SKM-1 (cell line): ENCODE results near the gene CEP128.

ENCODE experiments used
- DNase-seq: peaks from one replicate; lab custom pipeline; 2025; ENCODE audit not compliant: unreplicated experiment; lab: John Stamatoyannopoulos, UW

Gene CEP128

DNA sequence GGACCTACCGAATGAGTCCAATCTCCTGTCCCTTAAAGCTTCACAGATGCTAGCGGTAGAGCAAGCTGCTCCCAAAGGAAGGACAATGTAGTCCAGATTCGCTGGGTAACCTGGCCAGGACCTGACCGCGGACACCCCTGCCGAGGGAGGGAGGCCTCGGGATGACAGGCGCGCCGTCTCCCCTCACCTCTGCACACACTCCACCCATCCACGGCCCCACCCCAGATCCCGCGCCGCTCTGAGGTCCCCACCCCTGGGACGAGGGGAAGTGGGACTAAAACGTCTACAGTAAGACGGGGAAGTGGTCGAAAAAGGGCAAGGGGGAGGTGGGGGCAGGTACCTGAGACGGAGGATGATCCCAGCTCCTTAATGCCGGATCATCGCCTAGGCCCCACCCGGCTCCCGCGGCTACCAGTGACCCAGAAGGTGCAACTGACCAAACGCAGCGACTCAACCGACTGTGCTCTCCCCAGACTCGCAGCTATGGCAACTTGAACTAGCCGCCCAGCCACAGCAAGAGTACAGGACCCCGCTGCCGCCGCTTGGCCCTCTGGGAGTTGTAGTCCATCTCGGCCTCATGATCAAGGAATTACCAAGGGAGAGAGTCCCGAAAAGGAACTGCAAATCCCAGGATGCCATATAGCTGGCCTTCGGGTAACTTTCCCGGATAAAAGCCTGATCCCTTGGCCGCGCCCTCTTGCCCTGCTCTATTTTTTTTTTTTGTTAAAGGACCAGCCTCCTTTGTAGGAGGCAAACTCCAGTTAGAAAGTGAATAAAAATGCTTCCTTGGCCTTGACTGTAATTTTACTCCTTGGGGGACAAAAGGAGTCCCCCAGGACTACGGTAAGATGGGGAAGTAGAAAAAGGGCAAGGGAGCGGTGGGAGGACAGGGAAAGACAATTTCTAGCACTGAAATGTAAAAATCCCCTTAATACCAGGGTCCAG is at the start of gene CEP128:
CEP128 (minus strand) TSS at position 498 of the 945 bp plus-strand sequence.
- peak; percentile 67 for DNase-seq

DNA sequence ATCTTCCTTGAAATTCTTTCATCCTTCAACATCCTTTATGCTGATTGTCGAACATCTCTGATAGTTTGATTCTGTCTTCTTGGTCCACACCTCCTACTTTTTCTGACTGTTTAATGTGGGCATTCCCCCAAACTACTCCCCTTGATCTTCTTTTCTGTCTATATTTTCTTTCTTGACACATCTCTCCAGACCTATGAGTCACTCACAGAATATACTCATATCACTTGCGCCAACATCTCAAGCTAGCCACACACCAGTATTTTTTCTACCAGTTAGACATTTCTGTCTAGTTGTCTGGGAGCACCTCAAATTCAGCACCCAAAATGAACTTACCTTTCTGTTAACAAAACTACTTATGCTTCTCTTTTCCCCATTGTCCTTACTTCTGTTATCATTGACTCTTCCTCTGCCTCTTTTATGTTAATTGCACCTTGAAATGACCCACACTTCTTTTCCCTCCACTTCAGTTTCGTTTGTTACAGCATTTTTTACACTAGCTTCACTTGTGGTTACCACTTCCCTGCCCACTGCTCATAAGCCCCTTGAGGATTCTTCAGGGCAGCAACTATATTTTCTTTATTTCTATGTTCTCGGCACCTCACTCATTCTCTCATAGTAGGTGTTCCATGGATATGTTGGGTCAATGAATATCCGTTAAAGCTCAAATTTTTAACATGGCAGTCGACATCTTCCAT is 47.3 kb upstream of the CEP128 start:
- DNase-seq: no peak

DNA sequence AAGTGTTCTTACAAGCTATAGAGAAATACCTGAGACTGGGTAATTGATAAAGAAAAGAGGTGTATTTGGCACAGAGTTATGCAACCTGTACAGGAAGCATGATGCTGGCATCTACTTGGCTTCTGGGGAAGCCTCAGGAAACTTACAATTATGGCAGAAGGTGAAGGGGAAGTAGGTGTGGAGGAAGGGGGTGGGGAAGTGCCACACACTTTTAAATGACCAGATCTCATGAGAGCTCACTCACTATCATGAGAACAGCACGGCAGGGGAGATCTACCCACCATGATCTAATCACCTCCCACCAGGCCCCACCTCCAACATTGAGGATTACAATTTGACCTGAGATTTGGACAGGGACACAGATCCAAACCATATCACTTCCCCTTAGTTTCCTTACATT is 46.7 kb upstream of the CEP128 start:
- no peak for DNase-seq

DNA sequence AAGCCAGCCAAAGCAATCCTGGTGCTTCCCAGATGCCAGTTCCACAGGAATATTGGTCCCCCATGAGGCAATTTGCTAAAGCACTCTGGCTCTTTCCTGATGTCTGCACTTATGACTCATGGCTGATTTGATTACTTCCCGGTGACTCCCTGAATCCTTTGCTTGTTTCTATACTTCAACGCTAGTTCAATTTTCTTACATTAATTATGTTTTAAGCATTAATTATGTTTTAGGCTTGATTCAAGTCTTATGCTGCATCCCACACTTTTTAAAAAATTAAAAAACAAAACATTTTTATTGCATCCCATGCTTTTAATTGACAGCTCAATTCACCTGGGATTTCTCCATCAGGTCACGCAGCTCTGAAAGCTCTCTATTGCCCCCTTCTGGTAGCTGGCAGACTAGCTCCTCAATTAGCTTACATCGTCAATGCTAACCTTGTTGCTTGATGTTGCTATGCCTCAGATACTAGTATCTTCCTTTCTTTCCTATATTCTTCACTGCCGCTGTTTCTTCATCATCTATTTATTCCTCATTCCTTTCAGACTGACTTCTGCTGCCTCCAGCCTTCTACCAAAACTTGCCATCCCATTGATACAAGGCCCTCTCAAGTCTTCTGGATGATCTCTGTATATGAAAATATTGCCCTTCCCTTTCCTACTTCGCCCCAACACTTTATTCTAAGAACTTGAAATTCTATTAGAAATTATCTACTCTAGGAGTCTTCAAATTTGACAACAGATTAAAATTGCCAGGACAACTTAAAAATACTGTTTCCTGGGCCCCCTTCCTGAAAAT is 45.9 kb upstream of the CEP128 start:
- DNase-seq: no peak

DNA sequence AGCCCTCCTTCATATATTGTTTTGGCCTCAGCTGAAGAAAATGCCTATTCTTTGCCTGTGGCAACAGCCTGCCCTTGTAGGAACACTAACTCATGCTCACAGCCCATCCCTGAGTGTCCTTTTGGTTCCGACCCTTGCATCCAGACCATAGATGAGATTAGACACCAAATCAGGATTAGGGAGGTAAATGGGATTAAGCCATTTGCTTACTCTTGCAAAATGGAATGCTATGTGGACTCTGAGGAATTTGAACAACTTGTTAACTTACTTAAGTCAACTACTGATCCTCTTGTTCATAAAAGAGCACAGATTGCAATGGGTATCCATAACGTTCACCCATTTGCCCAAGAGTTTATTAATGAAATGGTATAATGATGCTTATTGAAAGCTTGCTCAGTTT is 41.2 kb upstream of the CEP128 start:
- no peak for DNase-seq

DNA sequence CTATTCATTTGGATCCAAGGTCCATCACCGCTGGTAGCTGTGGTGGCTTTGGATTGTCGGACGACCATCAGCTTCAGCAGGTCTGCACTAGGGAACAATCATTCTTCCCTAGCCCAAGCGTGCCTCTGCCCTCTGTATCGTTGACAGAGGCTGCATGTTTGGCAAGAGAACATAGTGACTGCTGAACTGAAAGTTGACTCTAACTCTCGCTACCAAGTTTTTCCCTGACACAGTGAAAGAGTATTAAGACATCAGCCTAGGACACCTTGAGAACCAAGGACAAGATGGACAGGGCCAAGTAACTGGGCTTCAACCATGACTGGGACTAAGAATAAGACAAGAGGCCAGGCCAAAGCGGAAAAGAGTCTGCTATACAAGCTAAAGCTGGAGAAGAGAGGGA is 40.1 kb upstream of the CEP128 start:
- no peak for DNase-seq

DNA sequence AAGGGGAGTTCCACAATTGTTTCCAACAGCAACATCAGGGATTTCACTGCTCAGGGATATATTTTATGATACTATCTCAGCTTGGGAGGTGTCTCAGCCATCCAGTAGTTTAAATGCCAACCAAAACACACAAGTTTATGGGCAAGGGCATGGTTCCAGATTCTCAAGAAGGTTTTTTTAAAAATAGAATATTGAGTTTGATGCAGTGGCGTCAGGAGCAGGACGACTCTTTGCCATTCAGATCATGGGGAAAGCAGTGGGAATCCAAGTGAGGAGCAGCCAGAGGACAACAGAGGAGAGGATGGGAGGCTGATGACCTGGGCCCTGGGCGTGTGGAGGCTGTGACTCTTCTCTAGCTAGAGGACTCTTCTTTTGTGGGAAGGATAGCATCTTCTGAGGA is 39.6 kb upstream of the CEP128 start:
- DNase-seq: no peak

DNA sequence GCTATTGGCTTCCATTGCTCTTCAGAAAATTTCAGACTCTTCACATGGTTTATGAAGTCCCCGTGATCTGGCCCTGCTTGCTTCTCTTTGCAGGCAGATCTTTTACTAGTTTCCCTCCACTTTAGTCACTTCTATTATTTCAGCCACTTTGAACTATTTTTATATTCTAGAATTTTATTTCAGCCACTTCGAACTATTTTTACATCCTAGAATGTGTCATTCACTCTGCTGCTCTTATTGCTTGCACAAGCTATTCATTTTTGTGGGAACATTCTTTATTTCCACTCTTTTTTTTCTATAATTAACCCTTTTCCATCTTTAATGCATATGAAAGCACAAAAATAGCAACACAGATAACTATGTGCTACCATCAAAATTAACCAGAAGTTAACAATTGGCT is 38.4 kb upstream of the CEP128 start:
- no peak for DNase-seq

DNA sequence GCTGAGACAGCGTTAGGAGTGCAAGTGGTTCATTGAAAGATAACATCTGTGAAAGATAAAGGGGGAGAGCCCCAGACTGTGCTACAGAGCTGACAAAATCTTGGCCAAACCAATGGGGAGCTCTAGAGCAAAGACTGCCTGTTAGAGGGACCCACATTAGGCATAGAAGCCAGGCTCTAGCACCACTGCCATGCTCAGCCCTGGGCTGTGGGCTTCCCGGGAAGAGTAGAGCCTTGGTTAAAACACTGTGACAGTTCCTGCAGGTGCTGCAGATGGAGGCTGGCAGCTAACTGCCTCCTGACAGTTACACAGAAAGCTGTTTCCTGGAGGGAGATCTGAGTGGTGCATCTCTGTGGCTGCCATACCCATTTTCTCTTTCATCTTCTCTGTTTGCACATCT is 36.9 kb upstream of the CEP128 start:
- DNase-seq: no peak

DNA sequence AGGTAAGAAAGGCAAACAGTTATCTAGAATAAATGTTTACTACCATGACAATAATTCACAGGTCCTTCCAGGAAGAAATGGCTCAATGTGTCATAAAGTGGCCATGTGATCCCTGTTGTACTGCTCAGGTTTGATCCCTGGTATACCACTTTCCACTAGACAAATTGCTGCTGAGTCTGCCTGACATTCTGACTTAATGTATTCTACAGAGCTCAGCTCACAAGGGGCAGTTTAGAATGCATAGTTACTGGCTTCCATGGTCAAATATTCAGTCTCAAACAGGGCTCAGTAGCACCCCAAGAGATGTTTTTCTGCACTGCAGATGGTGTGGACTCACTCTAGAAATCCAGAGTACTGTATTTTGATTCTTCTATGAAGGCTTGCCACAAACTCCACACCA is 35.7 kb upstream of the CEP128 start:
- DNase-seq: no peak

DNA sequence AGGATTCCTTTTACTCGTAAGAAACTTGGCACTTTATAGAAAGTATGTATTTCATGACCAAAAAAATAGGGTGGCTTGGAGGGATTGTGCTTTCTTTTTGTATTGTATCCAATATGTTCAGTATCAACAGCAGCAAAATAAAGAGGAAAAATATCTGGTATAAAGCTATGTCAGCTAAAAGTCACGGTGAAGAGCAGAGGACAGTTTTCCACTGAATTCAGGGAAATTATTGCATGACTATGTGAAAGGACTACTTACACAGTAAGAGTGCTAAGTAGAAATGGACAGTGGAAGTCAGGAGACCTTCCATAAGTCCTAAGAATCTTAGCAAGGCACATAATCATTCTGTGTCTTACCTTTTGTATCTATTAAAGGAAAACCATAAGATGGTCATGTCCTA is 33.1 kb upstream of the CEP128 start:
- no peak for DNase-seq

DNA sequence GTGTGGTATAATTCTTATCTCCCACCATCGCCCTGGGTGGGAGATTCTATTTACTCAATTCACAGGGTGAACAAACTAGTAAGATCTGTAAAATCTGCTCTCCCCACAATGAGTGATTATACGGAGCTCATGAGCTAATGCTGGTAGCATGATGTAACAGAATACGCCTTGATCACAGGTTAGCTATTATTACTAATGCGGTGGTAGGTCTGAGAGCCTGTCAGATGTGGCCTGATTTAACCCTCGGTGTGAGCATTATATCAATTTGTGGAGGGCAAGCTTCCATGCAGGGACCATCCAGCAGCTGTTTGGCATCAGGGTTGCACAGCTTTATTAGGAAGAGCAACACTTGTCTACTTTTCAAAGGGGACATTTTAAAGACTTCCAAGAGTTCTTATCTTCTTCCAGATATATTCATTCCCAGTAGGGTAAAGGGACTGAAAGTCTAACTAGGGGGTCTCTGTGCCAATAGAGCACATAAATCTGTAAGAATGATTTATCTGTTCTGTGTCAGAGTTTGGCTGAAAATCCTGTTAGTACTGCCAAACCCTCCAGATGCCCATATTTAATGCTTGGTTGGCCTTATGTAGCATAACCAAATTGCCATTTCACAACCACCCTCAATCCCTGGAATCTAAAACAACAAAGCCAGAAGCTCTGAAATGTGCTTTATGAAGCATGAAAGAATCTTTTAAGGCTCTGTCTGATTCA is 32.5 kb upstream of the CEP128 start:
- no peak for DNase-seq

DNA sequence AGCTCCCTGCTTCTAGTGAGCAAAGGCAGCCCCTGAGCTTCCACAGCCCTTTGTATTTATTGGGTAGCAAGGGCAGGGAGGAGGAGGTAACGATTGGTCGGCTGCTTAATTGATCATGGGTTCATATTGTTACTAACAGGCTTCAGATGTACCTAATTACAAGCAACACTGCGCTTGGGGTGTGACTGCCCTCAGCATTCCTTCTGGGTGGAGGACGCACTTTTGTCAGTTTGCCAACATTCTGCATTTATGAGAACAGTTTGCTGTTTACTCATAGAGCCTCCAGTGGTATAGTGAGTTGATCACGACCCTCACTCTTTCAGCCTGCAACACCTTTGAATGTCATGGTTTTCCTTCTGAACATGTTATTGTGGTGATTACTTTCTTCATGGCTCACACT is 23.5 kb upstream of the CEP128 start:
- no peak for DNase-seq

DNA sequence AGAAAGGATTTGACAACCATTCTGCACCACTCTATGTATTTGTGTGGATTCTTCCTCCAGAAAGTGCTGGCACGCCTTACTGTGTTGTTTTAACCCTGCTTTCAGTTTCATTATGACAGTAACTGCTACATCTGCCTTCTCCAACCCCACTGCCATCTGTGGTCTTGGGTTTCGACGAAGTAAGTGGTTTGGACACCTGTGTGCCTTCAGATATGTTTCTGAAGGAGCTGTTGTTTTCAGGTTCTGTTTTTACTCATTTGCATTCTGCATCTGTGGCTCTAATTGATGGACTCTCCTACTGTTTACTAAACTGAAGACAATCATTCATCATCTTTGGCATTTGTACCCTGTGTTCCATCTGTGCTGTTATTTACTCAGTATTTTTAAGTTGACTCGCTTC is 18.0 kb upstream of the CEP128 start:
- DNase-seq: no peak

DNA sequence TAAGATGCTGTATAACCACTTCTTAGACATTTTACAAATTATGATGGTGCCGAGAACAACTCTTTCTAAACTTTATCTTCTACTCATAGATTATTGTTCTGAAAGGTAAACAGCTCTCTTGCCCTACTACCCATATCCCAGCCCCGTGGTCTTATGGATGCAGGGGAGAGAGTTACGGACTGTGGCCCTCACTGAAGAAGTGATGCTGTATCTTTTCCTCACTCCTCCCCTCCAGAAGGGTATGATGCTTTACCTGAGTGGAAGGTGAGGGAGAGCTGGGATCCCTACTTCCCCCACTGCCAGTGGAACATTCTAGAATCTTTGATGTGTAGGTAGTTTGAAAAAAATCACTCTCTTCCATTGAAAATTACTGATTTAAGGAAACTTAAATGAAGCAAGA is 17.4 kb upstream of the CEP128 start:
- DNase-seq: no peak

DNA sequence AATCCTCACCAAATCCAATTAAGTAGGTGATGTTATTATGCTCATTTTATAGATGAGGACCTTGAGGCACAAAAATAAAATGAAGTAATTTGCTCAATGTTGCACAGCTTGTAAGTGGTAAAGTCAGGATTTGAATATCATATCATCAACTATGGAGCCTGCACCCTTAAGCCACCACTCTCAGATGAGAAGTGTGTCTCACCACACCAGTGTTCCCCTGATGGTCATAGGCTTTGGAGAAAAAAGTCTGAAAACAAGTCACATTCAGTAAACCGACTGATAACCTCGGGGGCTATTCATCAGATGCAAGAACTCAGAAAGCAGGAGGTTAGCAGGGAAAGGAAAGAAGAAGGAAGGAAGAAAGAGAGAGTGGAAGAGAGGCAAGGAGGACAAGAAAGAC is 16.7 kb upstream of the CEP128 start:
- DNase-seq: no peak

DNA sequence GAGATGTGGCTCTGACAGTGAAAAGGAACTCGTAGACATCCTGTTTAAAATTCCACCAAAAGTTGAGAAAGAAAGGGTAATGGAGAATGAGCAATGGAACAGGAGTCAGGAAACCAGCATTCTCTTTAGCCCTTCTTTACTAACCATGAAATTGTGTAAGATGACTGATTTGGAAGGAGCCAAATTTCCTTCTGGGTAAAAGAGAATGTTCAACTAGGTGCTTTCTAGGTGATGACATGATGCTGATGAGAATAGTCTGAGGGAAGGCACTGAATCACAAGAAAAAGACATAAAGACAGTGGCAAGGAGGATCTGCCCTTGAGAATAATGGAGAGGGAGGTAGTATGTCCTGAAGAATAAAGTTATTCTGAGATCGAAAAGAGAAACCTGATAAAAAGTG is 16.1 kb upstream of the CEP128 start:
- no peak for DNase-seq

DNA sequence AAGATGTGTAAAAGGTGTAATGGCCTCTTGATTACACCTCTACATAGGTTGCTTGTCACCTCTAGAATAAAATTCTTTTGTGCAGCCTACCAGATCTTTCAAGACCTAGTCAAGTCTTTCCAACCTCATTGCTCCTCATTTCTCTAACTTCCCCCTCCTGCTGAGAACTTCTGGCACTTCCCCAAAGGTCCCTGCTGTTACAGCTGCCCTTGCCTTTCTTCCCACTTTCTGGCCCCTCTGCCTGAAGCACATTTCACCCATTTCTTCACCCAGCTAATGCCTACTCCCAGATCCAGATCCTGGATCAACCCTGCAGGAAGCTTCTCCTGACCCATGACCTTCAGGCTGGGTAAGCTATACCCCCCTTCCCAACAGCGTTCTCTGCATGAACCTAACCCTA is 15.4 kb upstream of the CEP128 start:
- no peak for DNase-seq

DNA sequence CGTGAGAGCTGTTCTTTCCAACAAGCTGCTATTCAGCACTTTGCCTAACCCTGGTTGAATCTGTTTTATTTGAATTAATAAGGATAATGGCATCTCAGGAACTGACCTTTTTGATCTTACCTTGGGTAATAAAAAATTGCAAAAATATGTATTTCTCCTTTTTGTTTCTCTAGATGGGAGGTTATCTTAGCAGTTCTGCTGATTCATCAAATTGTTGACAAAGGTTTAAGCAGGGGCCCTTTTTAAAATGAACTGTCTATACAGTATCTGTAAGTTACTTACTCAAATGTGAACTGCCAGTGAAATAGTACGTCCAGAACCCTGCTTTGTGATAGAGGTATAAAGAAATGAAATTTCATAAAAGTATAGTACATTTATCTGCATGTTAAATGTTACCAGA is 14.6 kb upstream of the CEP128 start:
- no peak for DNase-seq

DNA sequence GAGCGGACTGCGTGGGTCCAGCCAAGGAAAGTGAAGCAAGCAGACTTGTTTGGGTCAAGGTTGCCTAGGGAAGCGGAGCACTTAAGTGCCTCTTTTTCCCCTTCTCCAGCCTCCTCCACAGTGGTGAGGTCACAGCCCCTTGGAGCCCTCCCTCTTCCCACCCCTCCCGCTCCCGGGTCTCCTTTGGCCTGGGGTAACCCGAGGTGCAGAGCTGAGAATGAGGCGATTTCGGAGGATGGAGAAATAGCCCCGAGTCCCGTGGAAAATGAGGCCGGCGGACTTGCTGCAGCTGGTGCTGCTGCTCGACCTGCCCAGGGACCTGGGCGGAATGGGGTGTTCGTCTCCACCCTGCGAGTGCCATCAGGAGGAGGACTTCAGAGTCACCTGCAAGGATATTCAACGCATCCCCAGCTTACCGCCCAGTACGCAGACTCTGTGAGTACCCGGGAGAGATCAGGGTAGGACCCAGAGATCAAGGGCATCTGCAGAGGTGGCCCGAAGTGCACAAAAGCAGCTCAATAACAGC is 13.9 kb upstream of the CEP128 start, which contains the start of gene TSHR:
TSHR (plus strand) TSS at position 206 of the 526 bp plus-strand sequence; CDS start at position 266, 60 bp downstream.
- no peak for DNase-seq
